ENCODE data around the gene SMPD1.

Gene SMPD1

DNA sequence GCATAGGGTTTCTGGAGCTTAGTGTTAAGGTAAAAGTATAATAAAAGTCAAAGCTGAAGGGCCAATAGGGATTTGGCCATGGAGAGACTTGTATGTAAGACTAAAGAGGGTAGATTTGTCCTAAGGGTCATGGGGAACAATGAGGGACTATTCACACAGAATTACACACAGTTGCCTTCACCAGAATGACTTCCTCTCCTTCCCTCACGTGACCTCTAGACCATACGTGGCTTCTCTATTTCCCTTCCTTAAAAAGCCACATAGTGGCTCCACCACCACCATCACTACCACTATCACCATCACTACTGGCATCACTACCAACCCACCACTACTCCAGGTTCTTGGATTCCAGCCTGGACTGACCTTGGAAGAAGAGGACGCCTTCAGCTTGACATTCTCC lies 47.7 kb downstream of the SMPD1 start:
- Histone ChIP-seq H3K27ac (ENCODE audit: insufficient read depth in 1 of 2, low read depth in 1 of 2, low read length in 2 of 2, poor library complexity in 1 of 2, severe bottlenecking in 2 of 2) (no peak overlapping the region), H3K4me1 (ENCODE audit: control extremely low read depth in 1 of 4, control insufficient read depth in 4 of 4, insufficient read depth in 4 of 4, low read length in 3 of 4) (peaks cover 0 to 15% (median 9%) of the 10 kb centered on the region in 4 experiments), H3K36me3 (ENCODE audit: control insufficient read depth in 4 of 4, insufficient read depth in 4 of 4, low read length in 3 of 4) (no peaks in the 10 kb centered on the region), H3K4me3 (ENCODE audit: control insufficient read depth in 1 of 7, extremely low read depth in 1 of 7, insufficient read depth in 4 of 7, low read depth in 2 of 7, low read length in 6 of 7) (no peak overlapping the region), H3K27me3 (replicated peaks in 2 of 5; ENCODE audit: control insufficient read depth in 4 of 5, insufficient read depth in 5 of 5, low read length in 4 of 5) (peaks cover 0 to 4% (median 0%) of the 10 kb centered on the region in 5 experiments), H3K9me3 (ENCODE audit: control extremely low read depth in 1 of 5, control insufficient read depth in 4 of 5, insufficient read depth in 2 of 5, low read depth in 1 of 5, low read length in 4 of 5) (no peaks in the 10 kb centered on the region)
- ChIA-PET POLR2A (no interaction called here), CTCF (interaction anchor here (1.4 to 22.9 kb wide), 5 partner anchors 7 to 67 kb away, joined by 4 to 464 read pairs (median 6); partner anchors contain the start of gene SMPD1)
- 29% methylated on average over 3 of the region's 3 CpGs for WGBS (ENCODE audit: insufficient coverage)
- peak; percentile 31 to 69 (median 64) for DNase-seq

DNA sequence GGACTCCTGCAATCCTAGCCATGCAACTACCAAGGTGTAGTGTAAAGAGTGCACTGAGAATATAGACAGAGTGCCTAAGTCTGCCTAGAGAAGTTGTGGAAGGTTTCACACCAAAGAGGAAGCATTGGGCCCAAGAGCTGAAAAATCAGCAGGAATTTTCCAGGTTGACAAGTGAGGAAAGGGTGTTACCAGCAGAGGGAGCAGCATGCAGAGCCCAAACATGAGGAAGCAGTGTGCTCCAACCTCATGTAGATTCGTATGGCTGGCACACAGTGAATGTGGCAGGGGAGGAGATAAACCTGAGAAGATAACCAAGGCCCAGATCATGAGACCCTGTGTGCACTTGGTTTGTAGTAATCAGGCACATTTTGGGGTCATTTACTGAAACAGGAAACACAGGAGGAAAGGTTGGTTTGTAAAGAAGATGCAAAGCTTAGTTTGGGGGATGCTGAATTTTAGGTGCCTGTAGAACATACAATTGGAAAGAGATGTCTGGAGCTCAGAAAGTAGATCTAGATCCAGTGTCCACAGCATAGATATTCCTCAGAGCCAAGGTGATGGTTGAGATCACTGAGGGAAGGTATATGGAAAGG lies 48.8 kb downstream of the SMPD1 start:
- POLR2A ChIA-PET, result no interaction called here
- Histone ChIP-seq H3K4me3 (ENCODE audit: control insufficient read depth in 1 of 7, extremely low read depth in 1 of 7, insufficient read depth in 4 of 7, low read depth in 2 of 7, low read length in 6 of 7) (no peak overlapping the region), H3K27ac (ENCODE audit: insufficient read depth in 1 of 2, low read depth in 1 of 2, low read length in 2 of 2, poor library complexity in 1 of 2, severe bottlenecking in 2 of 2) (no peak overlapping the region), H3K9me3 (ENCODE audit: control extremely low read depth in 1 of 5, control insufficient read depth in 4 of 5, insufficient read depth in 2 of 5, low read depth in 1 of 5, low read length in 4 of 5) (no peaks in the 10 kb centered on the region), H3K36me3 (ENCODE audit: control insufficient read depth in 4 of 4, insufficient read depth in 4 of 4, low read length in 3 of 4) (no peaks in the 10 kb centered on the region), H3K4me1 (ENCODE audit: control extremely low read depth in 1 of 4, control insufficient read depth in 4 of 4, insufficient read depth in 4 of 4, low read length in 3 of 4) (peaks cover 0 to 15% (median 10%) of the 10 kb centered on the region in 4 experiments), H3K27me3 (replicated peaks in 2 of 5; ENCODE audit: control insufficient read depth in 4 of 5, insufficient read depth in 5 of 5, low read length in 4 of 5) (peaks cover 0 to 3% (median 0%) of the 10 kb centered on the region in 5 experiments)
- CTCF ChIA-PET, result interaction anchor here (0.6 to 22.9 kb wide), 10 partner anchors 8 to 85 kb away, joined by 3 to 464 read pairs (median 6); partner anchors contain the start of genes APBB1 and SMPD1
- 22% methylated on average over 1 of the region's 1 CpG for WGBS (ENCODE audit: insufficient coverage)
- DNase-seq, result peak; percentile 60 to 70 (median 70)

DNA sequence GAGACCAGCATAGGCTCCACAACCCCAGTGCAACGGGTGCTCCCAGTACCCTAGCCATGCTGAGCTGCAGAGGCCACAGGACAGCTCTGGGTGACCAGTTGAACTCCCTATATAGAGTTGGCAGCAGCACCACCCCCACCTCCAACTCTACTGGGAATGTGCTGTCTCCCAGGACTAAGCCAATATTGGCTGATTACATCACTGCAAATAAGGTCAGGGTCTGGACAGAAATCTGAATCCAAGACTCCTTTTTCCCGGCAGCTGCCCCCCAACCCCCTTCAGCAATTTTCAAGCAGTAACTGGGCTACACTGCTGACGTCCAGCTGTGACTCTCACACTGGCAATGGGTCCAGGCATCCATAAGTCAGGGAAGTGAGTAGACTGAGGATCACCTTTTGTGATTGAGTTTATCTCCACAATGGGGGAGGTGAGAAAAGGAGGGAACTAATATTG lies 50.7 kb downstream of the SMPD1 start, which contains the start of gene HPX:
Gene HPX (minus strand): TSS at position 82 of the 453 bp plus-strand sequence. CDS start 24 bp downstream, at position 58.
- DNase-seq, result no peak
- ChIA-PET POLR2A (no interaction called here), CTCF (interaction anchor here (1.1 to 22.9 kb wide), 12 partner anchors 10 to 67 kb away, joined by 3 to 464 read pairs (median 6); partner anchors contain the start of genes APBB1, ARFIP2, SMPD1 and TIMM10B)
- Histone ChIP-seq H3K9me3 (ENCODE audit: control extremely low read depth in 1 of 5, control insufficient read depth in 4 of 5, insufficient read depth in 2 of 5, low read depth in 1 of 5, low read length in 4 of 5) (no peaks in the 10 kb centered on the region), H3K27ac (ENCODE audit: insufficient read depth in 1 of 2, low read depth in 1 of 2, low read length in 2 of 2, poor library complexity in 1 of 2, severe bottlenecking in 2 of 2) (no peak within 1 kb of the TSS), H3K4me3 (ENCODE audit: control insufficient read depth in 1 of 7, extremely low read depth in 1 of 7, insufficient read depth in 4 of 7, low read depth in 2 of 7, low read length in 6 of 7) (no peak within 1 kb of the TSS), H3K4me1 (ENCODE audit: control extremely low read depth in 1 of 4, control insufficient read depth in 4 of 4, insufficient read depth in 4 of 4, low read length in 3 of 4) (peaks cover 0 to 15% (median 10%) of the 10 kb centered on the region in 4 experiments), H3K27me3 (replicated peaks in 2 of 5; ENCODE audit: control insufficient read depth in 4 of 5, insufficient read depth in 5 of 5, low read length in 4 of 5) (peaks cover 0 to 3% (median 0%) of the 10 kb centered on the region in 5 experiments), H3K36me3 (ENCODE audit: control insufficient read depth in 4 of 4, insufficient read depth in 4 of 4, low read length in 3 of 4) (no peaks in the 10 kb centered on the region)
- WGBS (ENCODE audit: insufficient coverage), result 82% methylated on average over 2 of the region's 3 CpGs

DNA sequence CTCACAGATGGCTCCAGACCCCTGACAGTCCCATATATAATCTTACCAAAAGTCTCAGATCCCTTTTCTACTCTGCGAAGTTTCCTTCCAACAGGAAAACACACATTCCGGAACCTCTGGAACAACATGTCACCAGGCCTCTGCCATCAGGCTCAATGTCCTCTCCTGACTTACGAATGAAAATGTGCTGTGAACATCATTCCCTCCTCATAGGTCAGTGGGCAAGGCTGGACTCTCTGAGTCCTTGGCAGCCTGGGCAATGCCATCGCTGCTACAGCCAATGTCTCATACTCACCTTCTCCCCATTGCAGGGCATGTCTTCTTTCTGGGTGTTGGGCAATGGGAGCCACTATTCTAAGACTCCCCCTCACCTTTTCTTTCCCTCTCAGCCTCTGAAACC lies 52.2 kb downstream of the SMPD1 start:
- POLR2A ChIA-PET, result no interaction called here
- no peak overlapping the region for H3K27ac ChIP-seq (ENCODE audit: insufficient read depth in 1 of 2, low read depth in 1 of 2, low read length in 2 of 2, poor library complexity in 1 of 2, severe bottlenecking in 2 of 2)

DNA sequence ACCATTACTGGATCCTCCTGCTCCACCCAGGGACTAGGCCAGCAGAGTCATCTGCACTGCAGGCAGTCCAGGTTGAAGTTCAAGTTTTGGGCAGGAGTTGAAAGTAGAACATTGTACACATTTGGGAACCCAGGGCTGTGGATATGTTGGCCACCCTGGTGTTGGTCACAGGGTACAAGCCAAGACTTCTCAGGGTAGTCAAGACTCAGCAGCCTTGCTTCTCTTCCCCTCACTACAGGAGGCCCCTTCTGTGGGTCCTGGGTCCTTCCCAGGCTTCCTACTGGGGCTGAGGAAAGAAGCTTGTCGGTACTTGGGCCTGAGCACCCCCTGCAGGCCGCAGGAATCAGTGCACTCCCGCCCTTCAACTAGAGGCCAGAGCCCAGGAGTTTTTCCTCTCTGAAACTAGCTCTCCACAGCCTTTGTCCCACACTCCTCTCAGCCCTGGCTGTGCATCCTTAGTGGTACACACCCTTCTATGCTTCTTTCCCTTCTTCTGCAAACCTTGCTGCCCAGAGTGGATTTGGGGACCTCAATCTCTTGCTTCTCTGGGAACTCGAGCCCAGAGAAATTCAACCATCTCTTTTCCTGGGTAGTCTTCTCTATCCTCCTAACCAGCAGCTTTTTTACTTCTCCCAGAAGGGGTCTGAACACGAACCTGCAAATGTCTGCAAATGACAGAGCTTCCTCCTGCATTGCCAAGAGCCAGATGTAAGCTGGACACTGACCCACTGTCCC lies 53.2 kb downstream of the SMPD1 start:
- peak; percentile 50 to 68 (median 60) for DNase-seq
- no peaks in the 10 kb centered on the region for H3K27me3 ChIP-seq (replicated peaks in 2 of 5; ENCODE audit: control insufficient read depth in 4 of 5, insufficient read depth in 5 of 5, low read length in 4 of 5)
- no peaks in the 10 kb centered on the region for H3K36me3 ChIP-seq (ENCODE audit: control insufficient read depth in 4 of 4, insufficient read depth in 4 of 4, low read length in 3 of 4)
- CTCF ChIA-PET, result interaction anchor here (0.7 to 22.9 kb wide), 26 partner anchors 9 to 259 kb away, joined by 3 to 464 read pairs (median 6); partner anchors contain the start of genes APBB1, ARFIP2, SMPD1 and TIMM10B
- H3K4me1 ChIP-seq (ENCODE audit: control extremely low read depth in 1 of 4, control insufficient read depth in 4 of 4, insufficient read depth in 4 of 4, low read length in 3 of 4), result peaks cover 0 to 5% (median under 1%) of the 10 kb centered on the region in 4 experiments
- POLR2A ChIA-PET, result interaction anchor here (0.5 to 1.2 kb wide), 2 partner anchors 24 to 64 kb away, joined by 4 to 9 read pairs; no protein-coding TSS in a partner anchor
- no peak overlapping the region for H3K27ac ChIP-seq (ENCODE audit: insufficient read depth in 1 of 2, low read depth in 1 of 2, low read length in 2 of 2, poor library complexity in 1 of 2, severe bottlenecking in 2 of 2)
- H3K9me3 ChIP-seq (ENCODE audit: control extremely low read depth in 1 of 5, control insufficient read depth in 4 of 5, insufficient read depth in 2 of 5, low read depth in 1 of 5, low read length in 4 of 5), result no peaks in the 10 kb centered on the region
- H3K4me3 ChIP-seq (ENCODE audit: control insufficient read depth in 1 of 7, extremely low read depth in 1 of 7, insufficient read depth in 4 of 7, low read depth in 2 of 7, low read length in 6 of 7), result no peak overlapping the region
- WGBS (ENCODE audit: insufficient coverage), result 29% methylated on average over 4 of the region's 5 CpGs

More for the DNA sequence above, 52.2 kb downstream of the SMPD1 start:
- Histone ChIP-seq H3K4me1 (ENCODE audit: control extremely low read depth in 1 of 4, control insufficient read depth in 4 of 4, insufficient read depth in 4 of 4, low read length in 3 of 4) (peaks cover 0 to 15% (median 10%) of the 10 kb centered on the region in 4 experiments), H3K4me3 (ENCODE audit: control insufficient read depth in 1 of 7, extremely low read depth in 1 of 7, insufficient read depth in 4 of 7, low read depth in 2 of 7, low read length in 6 of 7) (no peak overlapping the region), H3K36me3 (ENCODE audit: control insufficient read depth in 4 of 4, insufficient read depth in 4 of 4, low read length in 3 of 4) (no peaks in the 10 kb centered on the region), H3K9me3 (ENCODE audit: control extremely low read depth in 1 of 5, control insufficient read depth in 4 of 5, insufficient read depth in 2 of 5, low read depth in 1 of 5, low read length in 4 of 5) (no peaks in the 10 kb centered on the region), H3K27me3 (replicated peaks in 2 of 5; ENCODE audit: control insufficient read depth in 4 of 5, insufficient read depth in 5 of 5, low read length in 4 of 5) (no peaks in the 10 kb centered on the region)
- CTCF ChIA-PET, result interaction anchor here (1.3 to 22.9 kb wide), 11 partner anchors 12 to 260 kb away, joined by 3 to 464 read pairs (median 10); partner anchors contain the start of genes APBB1, SMPD1 and TRIM3
- DNase-seq, result no peak
- WGBS (ENCODE audit: insufficient coverage), result 86% methylated on average over 4 of the region's 4 CpGs
